ENCODE measurements around the gene STAP2.
A peak's percentile ranks its signal among the peaks of the same experiment; 100 is the strongest.

The STAP2 gene

DNA sequence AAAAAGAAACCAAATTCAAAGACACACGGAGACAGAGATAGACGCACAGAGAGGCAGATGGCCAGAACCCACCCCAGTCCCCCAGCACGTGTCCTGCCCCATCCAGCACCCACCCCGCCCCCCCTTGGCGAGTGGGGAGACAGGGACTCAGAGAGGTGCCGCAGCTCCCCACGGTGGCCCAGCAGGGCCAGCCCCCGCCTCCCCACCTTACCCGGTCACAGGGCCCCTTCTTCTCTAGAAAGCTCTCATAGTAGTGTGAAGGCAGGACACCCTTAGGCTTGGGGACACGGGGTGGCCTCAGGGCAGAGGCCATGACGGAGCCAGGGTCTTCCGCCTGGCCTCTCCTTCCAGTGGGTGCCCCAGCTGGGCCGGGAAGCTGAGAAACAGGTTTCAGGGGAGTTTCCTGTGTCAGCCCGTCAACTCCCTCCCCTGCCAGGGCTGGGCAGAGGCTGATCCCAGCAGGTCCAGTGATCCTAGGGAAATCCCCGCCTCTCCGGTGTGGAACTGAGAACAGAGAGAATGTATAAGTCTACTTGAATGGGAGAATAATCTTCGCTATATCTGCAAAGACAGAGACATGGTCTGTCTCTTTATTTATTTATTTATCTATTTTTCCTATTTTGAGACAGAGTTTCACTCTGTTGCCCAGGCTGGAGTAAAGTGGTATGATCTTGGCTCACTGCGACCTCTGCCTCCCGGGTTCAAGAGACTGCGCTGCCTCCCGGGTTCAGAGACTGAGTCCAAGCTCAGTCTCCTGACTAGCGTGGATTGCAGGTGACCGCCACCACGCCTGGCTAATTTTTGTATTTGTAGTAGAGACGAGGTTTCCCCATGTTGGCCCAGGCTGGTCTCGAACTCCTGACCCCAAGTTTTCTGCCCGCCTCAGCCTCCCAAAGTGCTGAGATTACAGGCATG lies at the start of gene STAP2:
Gene STAP2, minus strand, starts transcription at position 387 of the 915 bp plus-strand sequence. Its CDS starts 74 bp downstream, at position 313.
- H3K4me3 ChIP-seq (ENCODE audit: control insufficient read depth, low read depth, low read length), result peak within 1 kb of the TSS; percentile 25
- DNase-seq (ENCODE audit: low read depth), result no peak
- TF ChIP-seq CTCF (conservative IDR thresholded peaks at IDR 0.05; ENCODE audit: control insufficient read depth, insufficient read depth, low read depth, low read length), result no peak

DNA sequence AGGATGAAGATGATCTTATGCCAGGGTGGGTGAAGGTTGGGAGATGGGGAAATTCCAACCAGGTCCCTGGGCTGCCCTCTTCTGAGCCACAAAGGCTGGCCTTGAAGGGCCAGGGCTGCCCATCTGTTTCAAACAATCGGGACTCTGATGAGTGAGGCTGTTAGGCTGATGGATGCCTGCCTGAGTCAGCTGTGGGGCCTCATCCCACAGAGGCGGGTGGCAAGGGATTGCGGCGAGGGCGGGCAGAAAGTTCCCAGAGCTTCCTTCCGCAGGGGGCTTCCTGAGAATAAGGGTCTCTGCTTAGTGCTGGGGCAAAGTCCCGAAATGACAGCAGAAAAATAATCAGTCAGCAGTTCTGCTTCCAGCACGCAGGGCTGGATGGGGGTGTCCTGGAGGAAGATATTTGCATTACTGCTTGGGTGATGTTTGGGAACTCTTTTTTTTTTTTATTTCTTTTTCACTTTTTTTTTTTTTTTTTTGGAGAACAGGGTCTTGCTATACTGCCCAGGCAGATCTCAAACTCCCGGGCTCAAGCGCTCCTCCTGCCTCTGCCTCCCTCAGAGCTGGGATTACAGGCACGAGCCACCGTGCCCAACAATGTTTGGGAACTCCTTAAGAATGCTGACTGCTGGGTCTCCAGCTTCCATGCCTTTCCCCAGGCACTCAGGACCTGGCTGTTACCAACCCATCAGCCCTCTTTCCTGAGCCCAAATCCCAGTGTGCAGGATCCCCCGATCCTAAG lies 47.6 kb upstream of the STAP2 start:
- peak; percentile 52 for DNase-seq (ENCODE audit: low read depth)
- no peak overlapping the region for H3K4me3 ChIP-seq (ENCODE audit: control insufficient read depth, low read depth, low read length)
- peak; percentile 49 for TF ChIP-seq CTCF (conservative IDR thresholded peaks at IDR 0.05; ENCODE audit: control insufficient read depth, insufficient read depth, low read depth, low read length)

DNA sequence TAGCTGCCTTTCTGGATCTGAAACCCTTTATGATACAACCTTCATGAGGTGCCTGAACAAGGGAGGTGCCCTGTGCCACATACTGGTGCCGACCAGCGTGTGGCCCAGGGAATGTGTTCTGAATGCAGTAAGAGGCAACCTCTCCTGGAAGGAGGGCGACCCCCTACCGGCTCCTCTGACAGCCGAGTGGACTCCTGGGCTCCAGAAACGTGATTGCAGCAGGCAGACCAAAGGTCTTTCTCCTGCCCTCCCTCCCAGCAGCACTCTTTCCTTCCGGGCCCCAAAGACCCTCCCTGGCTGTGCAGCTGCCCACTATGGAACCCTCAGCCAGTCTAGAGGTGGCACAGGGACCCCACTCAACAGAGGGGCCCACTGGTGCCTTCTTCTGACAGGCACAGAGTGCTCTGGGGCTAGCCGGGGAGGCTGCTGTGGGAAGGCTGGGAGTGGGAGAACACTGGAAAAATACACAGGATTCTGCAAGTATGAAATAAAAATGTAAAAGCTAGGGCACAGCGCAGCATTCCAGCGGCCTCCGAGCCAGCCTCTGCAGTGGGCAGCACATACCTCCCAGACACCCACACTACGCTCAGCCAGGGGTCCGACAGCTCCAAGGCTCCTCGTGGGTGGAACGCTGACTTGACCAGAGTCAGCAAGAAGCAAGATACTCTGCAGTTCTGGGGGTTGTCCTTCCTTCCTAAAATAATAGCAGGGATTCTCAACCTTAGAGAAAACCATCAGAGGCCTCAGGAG lies 46.8 kb upstream of the STAP2 start:
- H3K4me3 ChIP-seq (ENCODE audit: control insufficient read depth, low read depth, low read length), result no peak overlapping the region
- no peak for TF ChIP-seq CTCF (conservative IDR thresholded peaks at IDR 0.05; ENCODE audit: control insufficient read depth, insufficient read depth, low read depth, low read length)
- DNase-seq (ENCODE audit: low read depth), result no peak

GRCh38 chr19:4380254-4380727 lies 41.7 kb upstream of the STAP2 start:
- no peak for TF ChIP-seq CTCF (conservative IDR thresholded peaks at IDR 0.05; ENCODE audit: control insufficient read depth, insufficient read depth, low read depth, low read length)
- DNase-seq (ENCODE audit: low read depth), result no peak
- H3K4me3 ChIP-seq (ENCODE audit: control insufficient read depth, low read depth, low read length), result no peak overlapping the region

GRCh38 chr19:4379383-4380253 lies 41.0 kb upstream of the STAP2 start:
- DNase-seq (ENCODE audit: low read depth), result peak; percentile 60
- no peak overlapping the region for H3K4me3 ChIP-seq (ENCODE audit: control insufficient read depth, low read depth, low read length)
- TF ChIP-seq CTCF (conservative IDR thresholded peaks at IDR 0.05; ENCODE audit: control insufficient read depth, insufficient read depth, low read depth, low read length), result no peak
